ENCODE data around the gene CFAP251.
"Not testable (repeated sequence)": the region's sequence is repeated elsewhere in the genome, so short reads cannot be mapped to it uniquely, and the experiment has no call there.

CFAP251 gene

DNA sequence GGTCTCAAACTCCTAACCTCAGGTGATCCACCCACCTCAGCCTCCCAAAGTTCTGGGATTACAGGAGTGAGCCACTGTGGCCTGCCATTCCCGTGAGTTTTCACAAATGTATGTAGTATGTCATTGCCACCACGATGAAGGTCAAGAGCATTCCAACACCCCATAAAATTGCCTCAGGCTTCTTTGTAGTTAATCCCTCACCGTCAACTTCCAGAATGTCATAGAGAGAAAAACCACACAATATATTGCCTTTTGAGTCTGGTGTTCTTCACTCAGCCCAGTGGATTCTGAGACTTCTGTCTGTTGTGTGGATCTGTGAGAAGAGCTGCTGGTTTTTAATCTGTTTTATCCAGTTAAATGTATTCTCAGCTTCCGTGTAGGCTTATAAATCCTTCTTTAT lies 12.6 kb upstream of the CFAP251 start:
- no peak for DNase-seq

GRCh38 chr12:121908702-121909101 lies 9.7 kb upstream of the CFAP251 start:
- DNase-seq: no peak

- no peak for DNase-seq
Observed at GRCh38 chr12:121911824-121912585, 6.4 kb upstream of the CFAP251 start.

- no peak for DNase-seq
Observed at GRCh38 chr12:121915841-121916321, 2.5 kb upstream of the CFAP251 start.

GRCh38 chr12:121916719-121917118 lies 1.7 kb upstream of the CFAP251 start:
- no peak for DNase-seq

- DNase-seq: no peak
Observed at GRCh38 chr12:121918679-121919038, 267 bp downstream of the CFAP251 start.

DNA sequence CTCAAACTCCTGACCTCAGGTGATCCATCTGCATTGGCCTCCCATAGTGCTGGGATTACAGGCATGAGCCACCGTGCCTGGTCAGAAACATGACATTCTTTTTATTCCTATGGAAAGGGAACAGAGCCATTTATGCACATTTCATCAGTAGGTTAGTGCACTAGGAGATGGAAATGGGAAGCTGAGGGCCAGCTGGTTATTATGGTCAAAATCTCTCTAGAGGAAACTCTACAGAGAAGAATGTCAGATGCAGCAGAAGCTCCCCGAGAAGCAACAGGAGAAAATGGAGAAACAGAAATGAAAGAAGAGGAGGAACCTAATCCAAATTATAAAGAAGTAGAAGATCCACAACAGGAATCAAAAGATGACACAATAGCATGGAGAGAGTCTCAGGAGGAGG lies 2.7 kb downstream of the CFAP251 start:
- no peak for DNase-seq

- DNase-seq: no peak
Observed at GRCh38 chr12:121925358-121925695, 6.9 kb downstream of the CFAP251 start.

DNA sequence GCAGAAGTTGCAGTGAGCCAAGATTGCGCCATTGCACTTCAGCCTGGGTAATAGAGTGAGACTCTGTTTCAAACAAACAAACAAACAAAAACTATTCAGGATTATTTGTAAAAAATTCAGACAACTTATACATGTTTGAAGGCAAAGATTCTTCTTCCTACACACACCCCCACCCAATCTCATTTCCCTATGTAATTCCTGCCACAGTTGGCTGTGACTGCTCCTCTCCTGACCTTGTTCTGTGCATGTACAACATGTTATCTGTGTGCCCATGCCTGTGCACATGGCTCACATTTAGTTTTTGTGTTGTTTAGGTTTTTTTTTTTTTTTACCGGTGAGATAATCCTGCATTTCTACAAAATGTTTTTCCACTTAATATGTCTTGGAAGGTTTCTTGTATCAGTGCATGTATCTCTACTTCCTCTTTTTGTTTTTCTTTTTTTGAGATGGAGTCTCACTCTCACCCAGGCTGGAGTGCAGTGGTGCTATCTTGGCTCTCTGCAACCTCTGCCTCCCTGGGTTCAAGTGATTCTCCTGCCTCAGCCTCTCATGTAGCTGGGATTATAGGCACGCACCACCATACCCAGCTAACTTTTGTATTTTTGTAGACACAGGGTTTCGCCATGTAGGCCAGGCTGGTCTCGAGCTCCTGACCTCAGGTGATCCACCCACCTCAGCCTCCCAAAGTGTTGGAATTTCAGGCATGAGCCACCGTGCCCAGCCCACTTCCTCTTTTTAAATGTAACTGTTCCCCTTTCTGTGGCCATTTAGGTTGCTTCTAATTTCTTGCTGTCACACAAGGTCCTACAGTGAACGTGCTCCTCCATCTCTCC lies 8.7 kb downstream of the CFAP251 start:
- no peak for DNase-seq

- DNase-seq: no peak
Observed at GRCh38 chr12:121927813-121928212, 9.4 kb downstream of the CFAP251 start.

GRCh38 chr12:121929545-121929944 lies 11.2 kb downstream of the CFAP251 start:
- not testable (repeated sequence) for DNase-seq

DNA sequence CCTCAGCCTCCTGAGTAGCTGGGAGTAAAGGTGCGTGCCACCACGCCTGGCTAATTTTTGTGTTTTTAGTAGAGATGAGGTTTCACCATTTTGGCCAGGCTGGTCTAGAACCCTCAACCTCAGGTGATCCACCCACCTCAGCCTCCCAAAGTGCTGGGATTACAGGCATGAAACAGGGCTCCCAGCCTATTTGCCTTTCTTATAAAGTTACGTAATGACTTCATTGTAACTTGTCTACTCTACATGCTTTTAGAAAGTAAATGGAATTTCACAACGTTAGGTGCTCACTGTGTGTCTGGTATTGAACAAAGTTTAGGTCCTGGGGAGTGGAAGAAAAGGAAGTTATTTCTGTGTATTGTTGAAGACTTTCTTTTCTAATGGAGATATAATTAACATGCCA lies 12.5 kb downstream of the CFAP251 start:
- DNase-seq: no peak

DNA sequence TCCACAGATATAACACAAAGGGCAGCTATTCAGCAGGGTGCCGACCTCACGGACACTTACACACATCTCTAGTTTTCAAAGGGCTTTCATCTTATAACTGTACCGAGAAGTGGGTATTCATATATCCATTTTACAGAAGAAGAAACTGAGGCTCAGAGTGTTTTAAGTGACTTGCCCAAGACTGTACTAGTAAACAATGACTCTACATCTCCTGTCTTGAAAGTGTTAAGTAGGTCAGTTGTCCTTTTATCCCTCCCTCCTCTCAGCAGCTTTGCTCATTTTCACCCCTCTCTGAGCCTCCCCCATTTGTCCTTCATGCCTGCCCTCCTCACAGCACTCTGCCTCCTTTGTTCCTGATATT lies 13.8 kb downstream of the CFAP251 start:
- DNase-seq: no peak

- no peak for DNase-seq
Observed at GRCh38 chr12:121932914-121933521, 14.6 kb downstream of the CFAP251 start.

DNA sequence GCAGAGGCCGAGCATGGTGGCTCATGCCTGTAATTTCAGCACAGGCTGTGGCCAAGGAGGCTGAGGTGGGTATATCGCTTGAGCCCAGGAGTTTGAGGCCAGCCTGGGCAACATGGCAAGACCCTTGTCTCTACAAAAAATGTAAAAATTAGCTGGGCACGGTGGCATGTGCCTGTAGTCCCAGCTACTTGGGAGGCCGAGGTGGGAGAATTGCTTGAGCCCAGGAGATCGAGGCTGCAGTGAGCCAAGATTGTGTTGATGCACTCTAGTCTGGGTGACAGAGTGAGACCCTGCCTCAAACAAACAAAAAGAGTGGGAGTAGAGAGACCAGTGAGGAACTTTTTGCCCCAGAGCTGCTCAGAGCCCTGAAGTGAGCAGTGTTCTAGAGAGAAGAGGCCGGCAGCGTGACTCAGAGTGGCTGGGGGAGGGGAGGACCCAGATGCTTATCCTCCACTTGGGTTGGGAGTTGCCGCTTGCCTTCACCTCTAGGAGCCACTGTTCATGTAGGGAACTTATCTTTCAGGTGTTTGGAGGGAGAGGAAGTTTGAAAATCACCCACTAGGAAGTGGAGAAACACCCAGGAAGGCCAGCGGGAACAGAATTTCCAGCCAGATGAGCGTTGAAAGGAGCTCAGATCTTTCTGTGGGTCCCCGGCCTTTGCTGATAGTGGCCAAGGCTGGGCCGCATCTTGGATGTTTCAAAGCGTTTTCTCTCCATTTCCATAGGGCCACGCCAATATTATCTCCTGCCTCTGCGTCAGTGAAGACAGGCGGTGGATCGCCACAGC lies 15.3 kb downstream of the CFAP251 start:
- no peak for DNase-seq

DNA sequence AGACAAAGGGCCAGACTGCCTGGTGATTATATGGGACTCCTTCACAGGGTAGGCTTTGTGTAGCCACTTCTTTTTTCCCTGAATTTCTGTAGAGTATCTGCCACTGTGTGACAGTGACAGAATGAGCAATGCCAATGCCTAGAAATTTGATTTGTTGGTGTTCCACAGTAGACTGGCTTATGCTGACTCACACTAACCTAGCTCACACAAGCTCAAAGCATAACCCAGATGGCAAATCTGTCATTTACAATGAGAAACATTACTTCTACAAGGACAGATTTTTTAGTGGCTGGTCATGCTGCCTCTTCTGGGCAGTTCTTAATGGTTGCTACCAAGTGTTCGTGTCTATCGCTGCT lies 15.9 kb downstream of the CFAP251 start:
- no peak for DNase-seq

- no peak for DNase-seq
Observed at GRCh38 chr12:121937654-121938053, 19.3 kb downstream of the CFAP251 start.

DNA sequence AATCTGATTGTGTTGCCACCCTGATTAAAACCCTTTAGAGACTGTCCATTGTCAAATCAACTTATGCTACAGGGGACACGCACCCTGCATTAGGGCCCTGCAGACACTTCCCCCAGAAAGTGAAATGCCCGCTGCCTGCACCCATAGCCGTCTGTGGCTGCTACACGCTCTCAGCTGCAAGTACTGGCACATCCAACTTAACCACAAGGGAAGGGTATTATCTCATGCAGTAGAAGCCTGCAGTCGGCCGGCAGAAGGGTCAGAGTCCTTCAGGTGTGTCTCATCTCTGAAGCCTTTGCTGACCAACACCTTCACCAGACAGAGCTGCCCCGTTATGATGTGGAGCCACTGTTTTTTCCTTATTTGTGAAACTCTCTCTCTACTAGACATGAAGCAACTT lies 20.8 kb downstream of the CFAP251 start:
- no peak for DNase-seq

GRCh38 chr12:121939992-121940766 lies 21.8 kb downstream of the CFAP251 start:
- DNase-seq: no peak

- no peak for DNase-seq
Observed at GRCh38 chr12:121942145-121942718, 23.8 kb downstream of the CFAP251 start.

- DNase-seq: no peak
Observed at GRCh38 chr12:121943926-121944325, 25.5 kb downstream of the CFAP251 start.

Measured in NCI-H748 treated with DMSO at 0.1 percent for 48 hours (cell line).